GM19239 (cell line): ENCODE results near the gene MFGE8.
A peak's percentile ranks its signal among the peaks of the same experiment; 100 is the strongest.

Experiments
- DNase-seq: peaks from one replicate; pipeline ENCODE4 v3.0.0; 2011; ENCODE audit warnings: low spot score; ENCODE audit not compliant: insufficient read length
- FAIRE-seq: peaks from 2 replicates; lab custom pipeline; 2011; peaks lifted over from hg19 to GRCh38; lab: Jason Lieb, UNC

The MFGE8 gene

GRCh38 chr15:88920186-88920891 is 7.2 kb upstream of the MFGE8 start:
- FAIRE-seq (no peak), DNase-seq (no peak)

DNA sequence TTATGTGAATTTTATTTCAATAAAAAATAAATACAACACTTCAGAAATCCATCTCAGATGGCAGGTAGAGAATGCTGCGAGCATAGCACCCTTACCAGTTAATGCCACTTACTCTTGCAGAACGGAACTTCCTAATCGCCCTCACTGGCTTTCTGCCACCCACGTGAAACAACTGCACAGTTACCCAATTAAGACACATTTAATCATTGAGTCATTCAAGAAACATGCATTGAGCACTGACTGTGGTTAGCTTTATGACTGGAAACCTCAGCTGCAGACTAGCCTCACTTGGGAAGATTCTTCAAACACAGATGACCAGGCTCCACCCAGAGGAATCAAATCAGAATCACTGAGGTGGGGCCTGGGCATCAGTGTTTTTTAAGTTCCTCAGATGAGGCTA is 5.6 kb upstream of the MFGE8 start:
- FAIRE-seq, result no peak
- no peak for DNase-seq

DNA sequence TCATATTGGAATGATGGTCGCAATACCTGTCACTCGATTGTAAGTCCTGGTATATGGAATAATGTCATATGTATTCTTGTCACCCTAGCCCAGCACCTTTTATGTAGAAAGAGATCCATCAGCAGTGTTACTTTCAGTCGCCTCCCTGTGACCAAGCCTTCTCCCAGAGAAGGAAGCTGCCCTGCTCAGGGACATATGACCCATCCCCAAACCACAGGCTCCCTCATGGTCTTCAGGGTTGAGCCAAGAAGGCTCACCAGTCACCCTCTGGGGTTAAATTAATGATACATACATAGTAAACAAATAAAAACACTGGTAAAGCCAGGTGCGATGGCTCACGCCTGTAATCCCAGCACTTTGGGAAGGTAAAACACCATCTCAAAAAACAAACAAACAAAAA is 4.6 kb upstream of the MFGE8 start:
- FAIRE-seq, result no peak
- DNase-seq, result no peak

DNA sequence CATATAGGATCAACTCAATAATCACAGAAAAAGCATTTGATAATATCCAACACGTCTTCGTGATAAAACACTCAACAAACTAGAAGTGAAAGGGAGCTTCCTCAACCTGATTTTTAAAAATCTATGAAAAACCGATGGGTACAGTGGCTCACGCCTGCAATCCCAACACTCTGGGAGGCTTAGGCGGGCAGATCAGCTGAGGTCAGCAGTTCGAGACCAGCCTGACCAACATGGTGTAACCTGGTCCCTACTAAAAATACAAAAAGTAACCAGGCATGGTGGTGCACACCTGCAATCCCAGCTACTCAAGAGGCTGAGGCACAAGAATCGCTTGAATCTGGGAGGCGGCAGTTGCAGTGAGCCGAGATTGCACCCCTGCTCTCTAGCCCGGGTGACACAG is 2.2 kb upstream of the MFGE8 start:
- FAIRE-seq (no peak), DNase-seq (no peak)

- FAIRE-seq, result no peak
- no peak for DNase-seq
Measured at GRCh38 chr15:88913850-88914169, 631 bp upstream of the MFGE8 start.

DNA sequence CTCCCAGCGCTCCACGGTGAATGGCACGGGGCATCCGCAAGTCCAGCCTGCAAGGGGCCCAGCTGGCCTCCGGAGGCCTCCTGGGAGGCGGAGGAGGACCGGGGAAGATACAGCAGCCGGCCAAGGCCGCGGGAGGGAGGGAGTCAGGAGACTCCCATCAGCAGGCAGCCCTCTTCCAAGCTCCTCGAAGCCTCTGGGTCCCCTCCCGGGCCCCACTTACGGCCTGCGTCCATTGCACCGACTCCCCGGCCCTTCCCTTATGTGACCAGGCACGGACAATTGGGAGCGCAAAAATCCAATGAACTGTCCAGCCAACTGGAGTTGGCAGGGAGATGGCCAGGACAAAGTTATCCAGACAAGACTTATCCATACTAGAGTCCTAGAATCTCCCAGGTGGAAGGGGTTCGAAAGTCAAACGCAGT is 668 bp downstream of the MFGE8 start:
- no peak for FAIRE-seq
- no peak for DNase-seq

- FAIRE-seq (no peak), DNase-seq (no peak)
Measured at GRCh38 chr15:88911766-88912118, 1.4 kb downstream of the MFGE8 start.

GRCh38 chr15:88909956-88910831 is 3.0 kb downstream of the MFGE8 start:
- DNase-seq (no peak), FAIRE-seq (no peak)

- no peak for FAIRE-seq
- DNase-seq, result no peak
Measured at GRCh38 chr15:88908697-88909621, 4.2 kb downstream of the MFGE8 start.

DNA sequence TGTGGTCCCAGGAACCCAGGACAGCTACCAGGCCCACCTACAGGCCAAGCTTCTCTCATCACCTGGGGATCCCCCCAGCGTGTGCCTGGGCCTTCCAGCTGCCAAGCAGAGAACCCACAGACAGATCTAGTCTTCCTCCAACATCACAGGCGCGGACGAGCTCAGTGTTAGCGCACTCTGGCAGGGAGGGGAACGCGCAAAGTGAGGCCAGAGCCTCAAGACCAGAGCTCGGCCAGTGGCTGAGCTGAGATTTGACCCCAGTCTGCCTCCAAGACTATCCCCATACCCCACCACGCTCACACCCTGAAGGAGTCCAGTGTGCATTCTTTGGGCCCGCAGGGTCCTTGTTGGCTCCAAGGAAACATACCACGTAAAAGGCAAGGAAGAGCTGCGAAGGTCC is 5.1 kb downstream of the MFGE8 start:
- no peak for FAIRE-seq
- DNase-seq, result no peak

DNA sequence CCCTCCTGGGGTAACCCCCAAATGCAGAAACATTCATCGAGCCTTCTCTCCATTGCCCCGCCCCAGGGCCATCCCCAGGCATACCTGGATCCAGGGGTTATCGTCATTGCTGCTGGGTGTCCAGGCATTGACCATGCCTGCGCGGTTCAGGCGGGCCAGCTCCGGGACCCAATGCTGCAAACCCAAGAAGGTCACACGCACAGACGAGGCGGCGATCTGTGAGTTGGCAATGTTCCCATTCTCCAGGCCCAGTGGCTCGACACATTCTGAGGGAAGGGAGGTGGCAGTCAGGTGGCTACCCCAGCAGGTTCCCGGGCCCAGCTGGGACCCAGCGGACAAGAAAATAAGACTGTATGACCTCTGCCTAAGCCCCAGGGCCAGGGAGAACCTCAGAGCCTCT is 6.1 kb downstream of the MFGE8 start:
- FAIRE-seq (no peak), DNase-seq (no peak)

GRCh38 chr15:88906551-88906950 is 6.6 kb downstream of the MFGE8 start:
- no peak for DNase-seq
- no peak for FAIRE-seq

GRCh38 chr15:88906130-88906529 is 7.0 kb downstream of the MFGE8 start:
- FAIRE-seq, result no peak
- DNase-seq, result no peak

GRCh38 chr15:88905576-88905975 is 7.6 kb downstream of the MFGE8 start:
- no peak for FAIRE-seq
- DNase-seq, result no peak

DNA sequence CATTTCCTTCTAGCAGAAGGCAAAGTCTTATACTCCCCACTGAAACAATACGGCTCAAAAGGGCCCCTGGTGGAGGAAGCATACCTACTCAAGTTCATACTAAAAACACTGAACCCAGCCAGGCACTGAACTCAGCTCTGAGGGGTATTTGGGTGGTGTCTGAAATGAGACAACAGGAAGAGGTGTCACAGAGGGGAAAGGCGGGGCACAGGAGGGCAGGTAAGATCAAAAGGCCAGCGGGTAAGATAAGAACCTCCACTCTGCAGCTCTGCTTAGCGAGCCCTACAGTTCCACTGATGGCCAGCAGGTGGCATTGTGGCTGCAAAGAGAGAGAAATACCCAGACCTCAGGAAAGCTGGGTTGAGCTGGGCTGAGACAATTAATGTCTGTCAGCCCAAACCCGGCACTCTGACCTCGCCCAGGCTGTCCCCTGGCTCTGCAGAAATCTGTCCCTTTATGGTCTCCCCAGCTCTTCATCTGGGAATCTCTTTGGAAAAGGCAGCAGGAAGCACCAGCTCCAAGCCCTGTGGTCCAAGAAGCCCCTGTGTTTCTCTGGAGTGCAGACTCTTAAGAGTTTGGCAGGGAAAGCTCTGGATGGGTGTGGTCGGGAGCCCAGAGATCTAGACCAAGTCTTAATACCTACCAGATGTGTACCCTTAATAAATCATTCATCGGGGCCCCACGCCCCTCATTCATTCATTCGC is 8.4 kb downstream of the MFGE8 start:
- FAIRE-seq, result peak; percentile 78
- DNase-seq, result peak; percentile 81

GRCh38 chr15:88904257-88904623 is 8.9 kb downstream of the MFGE8 start:
- no peak for DNase-seq
- no peak for FAIRE-seq

GRCh38 chr15:88902846-88903245 is 10.3 kb downstream of the MFGE8 start:
- FAIRE-seq (no peak), DNase-seq (no peak)

DNA sequence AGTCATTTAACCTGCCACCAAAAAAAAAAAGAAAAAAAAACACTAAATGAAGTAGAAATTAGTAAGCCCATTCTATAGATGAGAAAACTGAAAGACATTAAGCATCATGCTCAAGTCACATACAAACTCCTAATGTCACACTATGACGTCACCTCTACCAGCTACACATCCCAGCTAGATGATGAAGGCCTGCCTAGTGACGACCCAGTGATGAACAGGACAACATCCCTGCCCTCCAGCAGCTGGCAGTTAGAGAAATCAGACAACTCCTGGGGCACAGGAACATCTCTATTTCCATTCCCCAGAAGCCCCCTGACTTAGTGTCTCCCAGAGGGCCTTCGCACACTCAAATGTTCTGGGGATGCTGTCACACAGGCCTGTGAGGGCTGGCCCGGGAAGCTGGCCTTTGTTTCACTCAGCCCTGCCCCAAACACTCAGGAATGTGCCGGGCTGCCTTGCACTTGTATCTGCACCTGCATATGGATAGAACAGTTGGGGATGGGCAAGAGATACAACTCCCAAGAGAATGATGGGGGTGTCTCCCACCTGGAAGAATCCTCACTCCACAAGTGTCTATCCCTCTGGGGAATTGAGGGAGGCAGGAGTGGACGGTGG is 10.9 kb downstream of the MFGE8 start:
- FAIRE-seq (no peak), DNase-seq (no peak)

- no peak for DNase-seq
- no peak for FAIRE-seq
Measured at GRCh38 chr15:88901508-88902220, 11.5 kb downstream of the MFGE8 start.
